Ishikawa (cell line): ENCODE measurements around the gene PSORS1C1.

Experiments used
- CEBPB ChIP-seq: IDR thresholded peaks from 2 replicates; pipeline ENCODE4 v1.6.1; 2012
- CREB1 ChIP-seq: IDR thresholded peaks from 2 replicates; pipeline ENCODE4 v1.6.1; 2012; ENCODE audit warnings: low read depth
- EGR1 ChIP-seq: IDR thresholded peaks from 2 replicates; pipeline ENCODE4 v1.6.1; 2012
- EP300 ChIP-seq: IDR thresholded peaks from 2 replicates; pipeline ENCODE4 v1.6.1; 2012; ENCODE audit warnings: borderline replicate concordance
- FOXM1 ChIP-seq: IDR thresholded peaks from 2 replicates; pipeline ENCODE4 v1.6.1; 2012; ENCODE audit warnings: low read depth, borderline replicate concordance
- NFIC ChIP-seq: IDR thresholded peaks from 2 replicates; pipeline ENCODE4 v1.6.1; 2012
- RAD21 ChIP-seq: IDR thresholded peaks from 2 replicates; pipeline ENCODE4 v1.6.1; 2012; ENCODE audit warnings: low read depth
- REST ChIP-seq: IDR thresholded peaks from 2 replicates; pipeline ENCODE4 v1.6.1; 2012; ENCODE audit warnings: low read depth, mild to moderate bottlenecking
- TAF1 ChIP-seq: IDR thresholded peaks from 2 replicates; pipeline ENCODE4 v1.6.1; 2012; ENCODE audit warnings: low read depth, mild to moderate bottlenecking
- TCF12 ChIP-seq: IDR thresholded peaks from 2 replicates; pipeline ENCODE4 v1.6.1; 2012; ENCODE audit warnings: low read depth
- TEAD4 ChIP-seq: IDR thresholded peaks from 2 replicates; pipeline ENCODE4 v1.6.1; 2012
- USF1 ChIP-seq: IDR thresholded peaks from 2 replicates; pipeline ENCODE4 v1.6.1; 2012
- YY1 ChIP-seq: IDR thresholded peaks from 2 replicates; pipeline ENCODE4 v1.6.1; 2012; ENCODE audit warnings: low read depth
- ZBTB7A ChIP-seq: IDR thresholded peaks from 2 replicates; pipeline ENCODE4 v1.6.1; 2012; ENCODE audit warnings: low read depth
- TF ChIP-seq, protein P1 (sequence below): IDR thresholded peaks from 2 replicates; pipeline ENCODE4 v1.6.1; 2012

Gene PSORS1C1

DNA sequence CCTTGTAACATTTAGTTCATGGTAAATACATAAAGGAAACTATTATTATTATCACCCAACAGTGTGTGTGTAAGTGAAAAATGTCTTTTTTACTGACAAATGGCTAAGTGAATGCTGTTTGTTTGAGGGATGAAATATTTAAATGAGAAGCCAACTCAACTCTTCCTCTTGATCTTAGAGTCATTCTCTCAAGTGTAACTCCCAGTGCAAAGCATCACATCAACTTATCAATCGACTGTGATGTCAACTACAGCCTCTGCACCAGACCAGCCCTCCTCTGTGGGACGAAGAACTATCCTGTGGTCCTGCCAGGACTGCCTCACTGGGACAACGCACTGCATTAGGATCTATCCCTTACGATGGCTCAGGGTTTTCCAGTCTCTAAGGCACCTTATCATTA lies 7.5 kb upstream of the PSORS1C1 start:
- TF ChIP-seq NFIC = no peak
- TF ChIP-seq TEAD4 = no peak
- TF ChIP-seq, protein P1, sequence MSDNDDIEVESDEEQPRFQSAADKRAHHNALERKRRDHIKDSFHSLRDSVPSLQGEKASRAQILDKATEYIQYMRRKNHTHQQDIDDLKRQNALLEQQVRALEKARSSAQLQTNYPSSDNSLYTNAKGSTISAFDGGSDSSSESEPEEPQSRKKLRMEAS = no peak
- no peak for TF ChIP-seq TCF12
- TF ChIP-seq FOXM1 = no peak
- TF ChIP-seq EGR1 = no peak

- TF ChIP-seq EGR1 (no peak), TCF12 (no peak), RAD21 (no peak), ZBTB7A (no peak), CEBPB (no peak), CREB1 (no peak), FOXM1 (no peak), TEAD4 (no peak), USF1 (no peak), REST (no peak), TAF1 (no peak), YY1 (no peak), EP300 (no peak)
- TF ChIP-seq, protein P1 = no peak
These were observed 3.6 kb upstream of the PSORS1C1 start for GRCh38 chr6:31110825-31111582.

DNA sequence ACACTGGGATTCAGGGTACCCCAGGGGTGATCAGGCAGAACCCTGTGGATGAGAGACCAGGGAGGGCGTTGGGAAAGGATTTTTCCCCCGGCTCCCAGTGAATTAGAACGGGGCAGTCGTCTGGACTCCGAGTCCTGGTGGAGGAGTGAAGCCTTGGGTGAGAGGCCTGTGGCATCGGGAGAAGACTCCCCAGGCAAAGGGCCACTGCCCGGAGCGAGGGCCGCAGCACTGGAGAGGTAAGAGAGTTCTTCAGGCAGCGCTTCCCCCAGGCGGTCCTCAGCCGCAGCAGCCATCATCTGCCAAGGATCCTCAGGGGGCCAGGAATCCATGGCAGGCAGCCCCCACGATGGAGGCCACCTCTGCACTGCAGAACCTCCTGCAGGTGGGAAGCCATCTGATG lies 2.9 kb upstream of the PSORS1C1 start:
- TF ChIP-seq CREB1 (no peak), REST (no peak), TCF12 (no peak), ZBTB7A (no peak), EGR1 (no peak), CEBPB (no peak), EP300 (no peak), TEAD4 (no peak), RAD21 (no peak), FOXM1 (no peak), NFIC (no peak), USF1 (no peak)
- TF ChIP-seq, protein P1 = no peak

DNA sequence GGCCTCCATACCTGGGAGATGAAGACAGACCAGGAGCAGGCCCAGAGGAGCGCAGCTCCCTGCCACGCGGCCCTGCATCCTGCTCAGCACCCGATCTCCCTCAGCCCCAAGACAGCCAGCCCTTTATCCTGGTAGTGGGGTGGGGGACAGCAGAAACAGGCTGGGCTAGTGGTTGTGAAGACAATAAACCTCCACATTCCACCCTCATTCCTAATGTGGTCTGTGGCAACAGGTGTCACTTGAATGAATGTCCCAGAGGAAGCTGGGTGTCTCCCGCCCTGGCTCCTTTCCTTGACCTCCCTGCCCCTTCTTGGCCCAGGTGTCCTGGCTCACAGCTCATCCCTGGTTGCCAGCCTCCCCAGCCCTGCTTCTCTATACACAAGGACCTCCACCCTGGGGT lies 2.1 kb upstream of the PSORS1C1 start, which contains the start of gene C6orf15:
C6orf15 (minus strand) TSS at position 98 of the 400 bp plus-strand sequence; CDS start at position 78, 20 bp downstream.
- TF ChIP-seq FOXM1 = no peak
- no peak for TF ChIP-seq CEBPB
- TF ChIP-seq REST = no peak
- no peak for TF ChIP-seq TAF1
- TF ChIP-seq EP300 = no peak
- no peak for TF ChIP-seq YY1
- TF ChIP-seq TCF12 = no peak
- TF ChIP-seq RAD21 = no peak
- no peak for TF ChIP-seq CREB1
